H9 (cell line): Measurements from ENCODE around the gene RBMS3. TPM values are rescaled to one million over a fixed set of nuclear protein-coding genes. Genes with fewer than 3 reads are reported as not detected.

Experiments used
- DNase-seq: peaks from one replicate; pipeline ENCODE4 v3.0.0-alpha.2; 2017
- H2AFZ ChIP-seq: one replicate; pipeline ENCODE4 v1.6.1; 2013; ENCODE audit warnings: mild to moderate bottlenecking, low read length, control low read depth, moderate library complexity
- H2AK5ac ChIP-seq: 2 replicates; pipeline ENCODE4 v1.6.1; 2013; ENCODE audit warnings: low read length, control low read depth, mixed read lengths; ENCODE audit not compliant: insufficient read length
- H2BK120ac ChIP-seq: one replicate; pipeline ENCODE4 v1.6.1; 2013; ENCODE audit warnings: low read depth, mild to moderate bottlenecking, low read length, control low read depth, inconsistent platforms; ENCODE audit not compliant: poor library complexity, severe bottlenecking
- H2BK12ac ChIP-seq: 2 replicates; pipeline ENCODE4 v1.6.1; 2013; ENCODE audit warnings: low read length, control low read depth, mixed read lengths, low read depth; ENCODE audit not compliant: insufficient read length
- H2BK15ac ChIP-seq: 2 replicates; pipeline ENCODE4 v1.6.1; 2013; ENCODE audit warnings: low read depth, low read length, control low read depth
- H2BK20ac ChIP-seq: one replicate; pipeline ENCODE4 v1.6.1; 2013; ENCODE audit warnings: low read depth, mild to moderate bottlenecking, low read length, control low read depth, inconsistent platforms; ENCODE audit not compliant: poor library complexity, severe bottlenecking
- H2BK5ac ChIP-seq: 2 replicates; pipeline ENCODE4 v1.6.1; 2013; ENCODE audit warnings: low read length, control low read depth, mixed read lengths; ENCODE audit not compliant: insufficient read length
- H3K14ac ChIP-seq: 2 replicates; pipeline ENCODE4 v1.6.1; 2013; ENCODE audit warnings: low read length, control low read depth; ENCODE audit not compliant: insufficient read depth
- H3K18ac ChIP-seq: 2 replicates; pipeline ENCODE4 v1.6.1; 2013; ENCODE audit warnings: low read depth, mild to moderate bottlenecking, mixed read lengths, low read length, control low read depth; ENCODE audit not compliant: insufficient read length
- H3K23ac ChIP-seq: 2 replicates; pipeline ENCODE4 v1.6.1; 2013; ENCODE audit warnings: low read length, control low read depth, mixed read lengths, low read depth; ENCODE audit not compliant: insufficient read length
- H3K23me2 ChIP-seq: 2 replicates; pipeline ENCODE4 v1.6.1; 2013; ENCODE audit warnings: low read depth, mild to moderate bottlenecking, mixed read lengths, low read length, control low read depth; ENCODE audit not compliant: insufficient read length, poor library complexity, severe bottlenecking
- H3K27ac ChIP-seq: 2 replicates; pipeline ENCODE4 v1.5.1; 2013; ENCODE audit warnings: low read length, control low read depth, mixed read lengths, low read depth; ENCODE audit not compliant: insufficient read length
- H3K27me3 ChIP-seq: 2 replicates; pipeline ENCODE4 v1.6.1; 2013; ENCODE audit warnings: low read length, control low read depth, inconsistent platforms; ENCODE audit not compliant: insufficient read depth
- H3K4ac ChIP-seq: 2 replicates; pipeline ENCODE4 v1.6.1; 2013; ENCODE audit warnings: low read depth, mild to moderate bottlenecking, control low read depth, inconsistent platforms, low read length, moderate library complexity
- H3K4me1 ChIP-seq: 2 replicates; pipeline ENCODE4 v1.6.1; 2013; ENCODE audit warnings: low read length, control low read depth, inconsistent platforms; ENCODE audit not compliant: insufficient read depth
- H3K4me2 ChIP-seq: 2 replicates; pipeline ENCODE4 v1.6.1; 2013; ENCODE audit warnings: low read length, control low read depth, mixed read lengths; ENCODE audit not compliant: insufficient read length, insufficient read depth
- H3K56ac ChIP-seq: 2 replicates; pipeline ENCODE4 v1.6.1; 2013; ENCODE audit warnings: low read depth, mild to moderate bottlenecking, mixed read lengths, low read length, control low read depth; ENCODE audit not compliant: insufficient read length
- H3K79me1 ChIP-seq: 2 replicates; pipeline ENCODE4 v1.6.1; 2013; ENCODE audit warnings: low read depth, mild to moderate bottlenecking, moderate library complexity, low read length, control low read depth, inconsistent platforms; ENCODE audit not compliant: insufficient read depth, poor library complexity, severe bottlenecking
- H3K79me2 ChIP-seq: 2 replicates; pipeline ENCODE4 v1.6.1; 2013; ENCODE audit warnings: low read length, control low read depth, inconsistent platforms; ENCODE audit not compliant: insufficient read depth
- H3K9ac ChIP-seq: 2 replicates; pipeline ENCODE4 v1.6.1; 2013; ENCODE audit warnings: low read length, control low read depth, mixed read lengths; ENCODE audit not compliant: insufficient read length; ENCODE audit errors: extremely low read depth
- H3K9me3 ChIP-seq: one replicate; pipeline ENCODE4 v1.6.1; 2013; ENCODE audit warnings: low read depth, low read length, inconsistent platforms; ENCODE audit not compliant: control insufficient read depth
- H3T11ph ChIP-seq: one replicate; pipeline ENCODE4 v1.6.1; 2013; ENCODE audit warnings: mild to moderate bottlenecking, low read length, control low read depth, inconsistent platforms
- H4K20me1 ChIP-seq: one replicate; pipeline ENCODE4 v1.6.1; 2013; ENCODE audit not compliant: control insufficient read depth, insufficient read length, insufficient read depth
- H4K5ac ChIP-seq: 2 replicates; pipeline ENCODE4 v1.6.1; 2013; ENCODE audit warnings: low read depth, mild to moderate bottlenecking, mixed read lengths, low read length, control low read depth; ENCODE audit not compliant: insufficient read length
- H4K8ac ChIP-seq: replicated peaks from 2 replicates; pipeline ENCODE4 v1.6.1; 2013; ENCODE audit warnings: low read length, control low read depth, mixed read lengths, low read depth; ENCODE audit not compliant: insufficient read length
- H4K91ac ChIP-seq: 2 replicates; pipeline ENCODE4 v1.6.1; 2013; ENCODE audit warnings: low read depth, mild to moderate bottlenecking, moderate library complexity, mixed read lengths, low read length, control low read depth; ENCODE audit not compliant: insufficient read length
- H3K27ac Mint-ChIP-seq, 3 experiments: 2 replicates in 2 of 3; 3 replicates in 1 of 3; pipeline ENCODE4 v1.8.0; 2020 to 2021; ENCODE audit warnings: mixed read lengths in 3 of 3, mild to moderate bottlenecking in 1 of 3, moderate library complexity in 1 of 3
- H3K27me3 Mint-ChIP-seq: 2 replicates; pipeline ENCODE4 v1.8.0; 2021; ENCODE audit warnings: low read depth, mild to moderate bottlenecking, moderate library complexity, mixed read lengths
- H3K36me3 Mint-ChIP-seq, 3 experiments: 2 replicates in 2 of 3; 3 replicates in 1 of 3; pipeline ENCODE4 v1.8.0; 2020 to 2021; ENCODE audit warnings: low read depth in 3 of 3, mixed read lengths in 3 of 3; ENCODE audit not compliant: insufficient read depth in 1 of 3
- H3K4me1 Mint-ChIP-seq, 2 experiments: 2 replicates each; pipeline ENCODE4 v1.8.0; 2020; ENCODE audit warnings: mixed read lengths in 2 of 2
- H3K4me3 Mint-ChIP-seq, 2 experiments: 2 replicates in 1 of 2; 3 replicates in 1 of 2; pipeline ENCODE4 v1.8.0; 2020 to 2021; ENCODE audit warnings: mild to moderate bottlenecking in 2 of 2, mixed read lengths in 2 of 2, moderate library complexity in 1 of 2
- H3K9me3 Mint-ChIP-seq, 2 experiments: 2 replicates in 1 of 2; 3 replicates in 1 of 2; pipeline ENCODE4 v1.8.0; 2020; ENCODE audit warnings: mild to moderate bottlenecking in 2 of 2, mixed read lengths in 2 of 2, moderate library complexity in 1 of 2
- WGBS: extraction: QIAGEN DNeasy Blood & Tissue Kit; methylation state at CpG from one replicate; pipeline ENCODE4 v1.1.7; 2013; ENCODE audit warnings: missing lambda C conversion rate, low lambda C conversion rate, mixed read lengths; ENCODE audit not compliant: insufficient read length; ENCODE audit errors: extremely low coverage; 5-methylcytosine and 5-hydroxymethylcytosine counted together
- total RNA-seq: library from RNA; stranded (reverse); gene quantifications from 2 replicates; pipeline ENCODE4 v1.2.1, GENCODE V29; 2021
- TF ChIP-seq, protein P1 (sequence below): fragments of 200-600 bp; sonication (generic); conservative IDR thresholded peaks from 3 replicates; pipeline ENCODE4 v1.8.0; 2021; ENCODE audit warnings: antibody characterized with exemption, mild to moderate bottlenecking

The RBMS3 gene
- total RNA-seq, 1 experiment from 2014 or later = 8.1 TPM

DNA sequence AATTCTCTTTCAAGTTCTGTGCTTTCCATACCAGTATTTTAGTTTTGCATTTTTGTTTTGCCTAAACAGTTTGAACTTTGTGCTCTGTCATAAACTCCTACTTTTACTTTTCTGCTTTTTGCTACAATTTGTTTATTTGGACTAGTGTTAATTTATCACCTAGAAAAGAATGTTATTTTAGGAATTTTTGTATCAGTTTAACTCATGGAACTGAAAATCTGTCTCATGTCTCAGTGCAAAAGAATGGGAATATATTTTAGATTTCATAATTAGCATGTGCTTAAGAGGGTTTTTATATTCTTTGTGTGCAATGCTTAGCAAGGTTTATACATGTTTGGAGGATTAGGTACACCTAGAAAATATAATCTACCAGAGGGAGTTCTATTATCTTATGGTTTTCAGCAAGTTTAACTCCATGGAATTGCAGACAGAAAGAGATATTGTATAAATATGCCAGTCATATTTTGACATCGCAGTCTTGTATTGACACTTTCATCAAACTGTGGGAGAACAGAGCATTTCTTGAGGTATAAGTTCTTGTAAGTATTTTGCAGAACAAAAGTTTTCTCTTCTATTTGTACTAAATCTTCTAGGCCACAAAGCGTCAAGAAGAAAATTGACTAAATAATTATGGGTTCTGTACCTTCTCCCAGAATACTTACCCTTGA, 409.9 kb downstream of the RBMS3 start:
- peaks cover 20 to 24% of the 10 kb centered on the region in 2 experiments for H3K4me1 Mint-ChIP-seq
- Histone ChIP-seq H3K27me3 (no peaks in the 10 kb centered on the region), H2BK15ac (no peak overlapping the region), H3K79me2 (no peaks in the 10 kb centered on the region), H2BK20ac (no peak overlapping the region), H3K79me1 (no peaks in the 10 kb centered on the region), H2BK5ac (no peak overlapping the region), H3T11ph (no peak overlapping the region), H3K18ac (no peak overlapping the region), H3K4me2 (no peak overlapping the region), H2BK12ac (no peak overlapping the region), H4K8ac (no peak overlapping the region), H3K4me1 (0 out of 2 replicates have a peak, but pooled peaks cover 3% of the 10 kb centered on the region), H2AFZ (no peak overlapping the region), H3K56ac (no peak overlapping the region), H2AK5ac (no peak overlapping the region), H3K9me3 (no peaks in the 10 kb centered on the region), H3K4ac (no peak overlapping the region), H4K5ac (no peak overlapping the region), H3K23ac (no peak overlapping the region), H4K91ac (no peak overlapping the region), H2BK120ac (no peak overlapping the region), H3K23me2 (no peaks in the 10 kb centered on the region), H3K9ac (no peak overlapping the region), H3K27ac (no peak overlapping the region), H4K20me1 (no peaks in the 10 kb centered on the region), H3K14ac (no peak overlapping the region)
- no peak for DNase-seq
- H3K27ac Mint-ChIP-seq = no peak overlapping the region
- no CpG with 5 or more reads among the region's 2 CpGs for WGBS
- no peaks in the 10 kb centered on the region for H3K27me3 Mint-ChIP-seq
- no peaks in the 10 kb centered on the region for H3K9me3 Mint-ChIP-seq
- no peaks in the 10 kb centered on the region for H3K36me3 Mint-ChIP-seq
- TF ChIP-seq, protein P1, sequence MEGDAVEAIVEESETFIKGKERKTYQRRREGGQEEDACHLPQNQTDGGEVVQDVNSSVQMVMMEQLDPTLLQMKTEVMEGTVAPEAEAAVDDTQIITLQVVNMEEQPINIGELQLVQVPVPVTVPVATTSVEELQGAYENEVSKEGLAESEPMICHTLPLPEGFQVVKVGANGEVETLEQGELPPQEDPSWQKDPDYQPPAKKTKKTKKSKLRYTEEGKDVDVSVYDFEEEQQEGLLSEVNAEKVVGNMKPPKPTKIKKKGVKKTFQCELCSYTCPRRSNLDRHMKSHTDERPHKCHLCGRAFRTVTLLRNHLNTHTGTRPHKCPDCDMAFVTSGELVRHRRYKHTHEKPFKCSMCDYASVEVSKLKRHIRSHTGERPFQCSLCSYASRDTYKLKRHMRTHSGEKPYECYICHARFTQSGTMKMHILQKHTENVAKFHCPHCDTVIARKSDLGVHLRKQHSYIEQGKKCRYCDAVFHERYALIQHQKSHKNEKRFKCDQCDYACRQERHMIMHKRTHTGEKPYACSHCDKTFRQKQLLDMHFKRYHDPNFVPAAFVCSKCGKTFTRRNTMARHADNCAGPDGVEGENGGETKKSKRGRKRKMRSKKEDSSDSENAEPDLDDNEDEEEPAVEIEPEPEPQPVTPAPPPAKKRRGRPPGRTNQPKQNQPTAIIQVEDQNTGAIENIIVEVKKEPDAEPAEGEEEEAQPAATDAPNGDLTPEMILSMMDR = no peak
- H3K4me3 Mint-ChIP-seq = no peak overlapping the region
